ENCODE results near the gene KLB.

Gene KLB

GRCh38 chr4:39484582-39485272 lies 78.0 kb downstream of the KLB start:
- H3K4me3 ChIP-seq (replicated peaks; ENCODE audit: low read depth, low read length) = no peak overlapping the region
- no peak for DNase-seq (ENCODE audit: low read depth)
- TF ChIP-seq, protein P1, sequence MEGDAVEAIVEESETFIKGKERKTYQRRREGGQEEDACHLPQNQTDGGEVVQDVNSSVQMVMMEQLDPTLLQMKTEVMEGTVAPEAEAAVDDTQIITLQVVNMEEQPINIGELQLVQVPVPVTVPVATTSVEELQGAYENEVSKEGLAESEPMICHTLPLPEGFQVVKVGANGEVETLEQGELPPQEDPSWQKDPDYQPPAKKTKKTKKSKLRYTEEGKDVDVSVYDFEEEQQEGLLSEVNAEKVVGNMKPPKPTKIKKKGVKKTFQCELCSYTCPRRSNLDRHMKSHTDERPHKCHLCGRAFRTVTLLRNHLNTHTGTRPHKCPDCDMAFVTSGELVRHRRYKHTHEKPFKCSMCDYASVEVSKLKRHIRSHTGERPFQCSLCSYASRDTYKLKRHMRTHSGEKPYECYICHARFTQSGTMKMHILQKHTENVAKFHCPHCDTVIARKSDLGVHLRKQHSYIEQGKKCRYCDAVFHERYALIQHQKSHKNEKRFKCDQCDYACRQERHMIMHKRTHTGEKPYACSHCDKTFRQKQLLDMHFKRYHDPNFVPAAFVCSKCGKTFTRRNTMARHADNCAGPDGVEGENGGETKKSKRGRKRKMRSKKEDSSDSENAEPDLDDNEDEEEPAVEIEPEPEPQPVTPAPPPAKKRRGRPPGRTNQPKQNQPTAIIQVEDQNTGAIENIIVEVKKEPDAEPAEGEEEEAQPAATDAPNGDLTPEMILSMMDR (IDR thresholded peaks at IDR 0.05; ENCODE audit: low read length, missing control alignments) = no peak

DNA sequence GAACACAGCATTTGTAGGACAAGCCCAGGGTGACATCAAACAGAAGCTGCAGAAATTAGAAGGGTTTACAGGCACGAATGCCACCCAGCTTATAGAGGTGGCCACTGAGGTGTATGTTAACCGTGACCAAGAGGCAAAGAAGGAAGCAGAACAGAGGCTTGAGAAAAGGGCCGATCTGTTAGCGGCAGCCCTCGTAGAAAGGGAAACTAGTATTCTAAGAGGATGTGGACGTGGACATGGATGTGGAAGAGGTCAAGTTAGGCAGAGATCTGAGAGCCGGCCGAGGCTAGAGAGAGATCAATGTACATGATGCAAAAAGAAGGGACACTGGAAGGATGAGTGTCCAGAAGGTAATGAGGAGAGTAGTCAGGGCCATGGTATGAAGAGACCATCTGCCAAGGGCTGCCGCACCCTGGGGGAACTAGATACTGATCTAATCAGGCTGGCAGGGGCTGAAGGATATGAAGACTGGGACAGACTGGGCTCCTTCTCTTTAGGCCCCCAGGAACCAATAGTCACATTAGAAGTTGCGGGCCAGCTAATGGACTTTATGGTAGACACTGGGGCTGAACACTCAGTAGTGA lies 79.6 kb downstream of the KLB start:
- H3K4me3 ChIP-seq (replicated peaks; ENCODE audit: low read depth, low read length) = no peak overlapping the region
- TF ChIP-seq, protein P1 (IDR thresholded peaks at IDR 0.05; ENCODE audit: low read length, missing control alignments) = no peak
- DNase-seq (ENCODE audit: low read depth) = no peak

DNA sequence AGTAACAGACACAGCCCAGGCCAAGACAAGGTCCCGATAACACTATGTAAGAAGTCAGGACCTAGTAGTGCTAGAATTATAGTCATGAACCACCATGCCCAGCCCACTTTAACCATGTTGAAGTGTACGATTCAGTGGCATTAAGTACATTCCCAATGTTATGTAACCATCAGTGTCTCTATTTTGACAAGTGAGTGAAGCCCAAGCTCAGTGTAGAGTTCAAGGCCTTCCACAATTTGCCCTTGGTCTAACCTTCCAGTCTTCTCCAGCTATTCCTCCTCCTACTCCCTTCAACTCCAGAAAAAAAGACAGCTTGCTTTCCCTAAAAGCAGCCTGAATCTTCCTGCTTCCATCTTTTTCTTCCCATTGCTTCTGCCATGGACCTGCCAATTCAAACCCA lies 83.6 kb downstream of the KLB start:
- no peak for DNase-seq (ENCODE audit: low read depth)
- TF ChIP-seq, protein P1 (IDR thresholded peaks at IDR 0.05; ENCODE audit: low read length, missing control alignments) = no peak
- no peak overlapping the region for H3K4me3 ChIP-seq (replicated peaks; ENCODE audit: low read depth, low read length)

DNA sequence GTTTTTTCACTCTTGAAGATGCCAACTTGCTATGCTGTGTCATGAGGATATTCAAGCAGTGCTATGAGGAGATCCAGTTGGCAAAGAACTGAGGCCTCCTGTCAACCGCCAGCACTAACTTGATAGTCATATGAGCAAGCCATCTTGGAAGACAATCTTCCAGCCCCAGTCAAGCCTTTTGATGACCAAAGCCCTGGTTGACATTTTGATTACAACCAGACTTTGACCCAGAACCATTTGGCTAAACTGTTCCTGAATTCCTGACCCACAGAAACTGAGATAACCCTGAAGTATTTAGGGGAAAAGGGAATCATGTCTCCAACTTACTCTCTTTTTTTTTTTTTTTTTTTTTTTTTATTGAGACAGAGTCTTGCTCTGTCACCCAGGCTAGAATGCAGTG lies 87.6 kb downstream of the KLB start:
- no peak for DNase-seq (ENCODE audit: low read depth)

GRCh38 chr4:39495446-39496213 lies 88.9 kb downstream of the KLB start:
- DNase-seq (ENCODE audit: low read depth) = peak; percentile 24
- H3K4me3 ChIP-seq (replicated peaks; ENCODE audit: low read depth, low read length) = no peak overlapping the region
- TF ChIP-seq, protein P1 (IDR thresholded peaks at IDR 0.05; ENCODE audit: low read length, missing control alignments) = no peak

More for the DNA sequence above, 87.6 kb downstream of the KLB start:
- H3K4me3 ChIP-seq (replicated peaks; ENCODE audit: low read depth, low read length) = no peak overlapping the region
- TF ChIP-seq, protein P1 (IDR thresholded peaks at IDR 0.05; ENCODE audit: low read length, missing control alignments) = no peak

DNA sequence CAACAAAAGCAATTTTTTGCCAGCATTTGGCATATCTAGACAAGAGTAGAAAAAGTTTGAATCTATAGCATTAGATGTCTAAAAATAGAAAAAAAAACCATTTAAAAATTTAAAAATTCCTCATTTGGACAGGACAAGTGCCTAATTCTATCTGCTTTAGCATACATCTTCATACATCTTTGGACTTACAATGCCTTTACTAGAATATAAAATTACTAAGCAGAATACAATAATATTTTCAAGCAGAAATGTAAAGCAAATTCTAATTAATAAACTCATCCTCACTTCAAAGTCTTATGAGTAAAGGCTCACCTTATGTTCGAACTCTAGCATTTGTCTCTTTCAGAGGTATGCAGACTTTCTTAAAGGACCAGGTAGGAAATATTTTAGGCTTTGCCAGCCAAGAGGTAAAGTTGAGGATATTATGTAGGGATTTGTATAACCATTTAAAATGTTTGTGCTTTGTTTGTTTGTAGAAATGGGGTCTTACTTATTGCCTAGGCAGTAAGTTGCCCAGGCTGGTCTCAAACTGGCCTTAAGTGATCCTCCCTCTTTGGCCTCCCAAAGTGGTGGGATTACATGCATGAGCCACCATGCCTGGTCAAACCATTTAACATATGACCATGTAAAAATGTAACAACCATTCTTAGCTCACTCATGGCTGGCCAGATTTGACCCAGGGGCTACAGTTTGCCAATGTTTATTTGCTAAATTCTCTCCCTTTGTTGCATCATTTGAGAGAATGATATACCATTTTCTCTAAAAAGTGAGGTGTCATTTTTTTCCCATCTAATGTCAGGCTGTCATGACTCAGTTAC lies 91.4 kb downstream of the KLB start:
- no peak overlapping the region for H3K4me3 ChIP-seq (replicated peaks; ENCODE audit: low read depth, low read length)
- TF ChIP-seq, protein P1 (IDR thresholded peaks at IDR 0.05; ENCODE audit: low read length, missing control alignments) = no peak
- DNase-seq (ENCODE audit: low read depth) = no peak
